ENCODE measurements around the gene SLC6A11.

SLC6A11 gene

DNA sequence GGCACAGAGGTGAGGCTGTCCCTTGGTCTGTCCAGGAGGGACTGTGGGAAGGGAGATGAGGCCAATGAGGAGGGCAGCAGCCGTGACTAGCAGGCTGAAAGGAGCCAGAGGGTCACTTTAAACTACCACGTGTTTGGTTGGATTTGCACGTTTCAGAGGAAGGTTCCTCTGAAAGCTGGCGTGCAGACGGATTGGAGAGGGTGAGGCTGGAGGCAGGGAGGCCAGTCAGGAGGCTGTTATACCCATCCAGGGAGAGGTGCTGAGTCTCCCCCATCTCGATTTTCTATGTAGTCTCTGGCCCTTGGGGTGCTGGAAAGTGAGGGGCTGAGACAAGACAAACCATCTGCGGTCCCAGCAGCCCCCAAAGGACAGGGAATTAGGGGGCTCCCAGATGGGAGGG, 116.6 kb downstream of the SLC6A11 start:
- H3K4me3 ChIP-seq: no peak overlapping the region
- H3K36me3 ChIP-seq: no peaks in the 10 kb centered on the region
- peak in 1 of 2 donors; percentile 32 for DNase-seq
- H3K27ac ChIP-seq: no peak overlapping the region
- intact Hi-C loops (cut with DNase I; ENCODE audit: low total_unique reads): no loop called here
- no peaks in the 10 kb centered on the region for H3K9me3 ChIP-seq
- H3K4me1 ChIP-seq: peaks cover 0 to 5% (median 2%) of the 10 kb centered on the region in 4 donors
- H3K27me3 ChIP-seq: peaks cover 0 to 4% of the 10 kb centered on the region in 2 donors
- TF ChIP-seq CTCF (IDR thresholded peaks at IDR 0.05): no peak

- Histone ChIP-seq H3K9me3 (no peaks in the 10 kb centered on the region), H3K4me3 (no peak overlapping the region), H3K4me1 (peaks cover 0 to 5% (median 2%) of the 10 kb centered on the region in 4 donors), H3K36me3 (no peaks in the 10 kb centered on the region), H3K27me3 (peaks cover 0 to 5% of the 10 kb centered on the region in 2 donors), H3K27ac (no peak overlapping the region)
- intact Hi-C loops (cut with DNase I; ENCODE audit: low total_unique reads): no loop called here
- peak in 1 of 2 donors; percentile 33 for DNase-seq
- no peak for TF ChIP-seq CTCF (IDR thresholded peaks at IDR 0.05)
Measured at GRCh38 chr3:10933021-10933420, 117.0 kb downstream of the SLC6A11 start.

GRCh38 chr3:10933470-10933804, 117.4 kb downstream of the SLC6A11 start:
- Histone ChIP-seq H3K4me1 (peaks cover 0 to 5% (median 2%) of the 10 kb centered on the region in 4 donors), H3K27me3 (peaks cover 0 to 5% of the 10 kb centered on the region in 2 donors), H3K36me3 (no peaks in the 10 kb centered on the region), H3K4me3 (no peak overlapping the region), H3K27ac (no peak overlapping the region), H3K9me3 (no peaks in the 10 kb centered on the region)
- DNase-seq: peak; percentile 12 to 34
- no peak for TF ChIP-seq CTCF (IDR thresholded peaks at IDR 0.05)
- intact Hi-C loops (cut with DNase I; ENCODE audit: low total_unique reads): no loop called here

GRCh38 chr3:10933805-10934481, 117.9 kb downstream of the SLC6A11 start:
- no peak for TF ChIP-seq CTCF (IDR thresholded peaks at IDR 0.05)
- peaks cover 0 to 5% of the 10 kb centered on the region in 2 donors for H3K27me3 ChIP-seq
- H3K9me3 ChIP-seq: no peaks in the 10 kb centered on the region
- DNase-seq: peak in 1 of 2 donors; percentile 57
- no peak overlapping the region for H3K27ac ChIP-seq
- H3K36me3 ChIP-seq: no peaks in the 10 kb centered on the region
- H3K4me1 ChIP-seq: peaks cover 0 to 5% (median 2%) of the 10 kb centered on the region in 4 donors
- H3K4me3 ChIP-seq: no peak overlapping the region
- intact Hi-C loops (cut with DNase I; ENCODE audit: low total_unique reads): no loop called here

DNA sequence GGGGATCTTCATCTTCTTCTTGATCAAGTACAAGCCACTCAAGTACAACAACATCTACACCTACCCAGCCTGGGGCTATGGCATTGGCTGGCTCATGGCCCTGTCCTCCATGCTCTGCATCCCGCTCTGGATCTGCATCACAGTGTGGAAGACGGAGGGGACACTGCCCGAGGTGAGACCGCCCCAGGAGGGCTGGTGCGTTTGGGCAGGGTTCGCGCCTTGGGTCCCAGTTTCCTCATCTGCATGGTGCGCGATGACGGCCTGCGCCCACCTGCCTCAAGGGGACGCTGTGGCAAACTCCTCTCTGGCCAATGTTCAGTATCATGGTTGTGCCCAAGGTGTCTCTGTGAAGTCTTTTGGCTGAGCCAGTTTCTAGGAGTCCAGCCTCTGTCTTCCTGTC, 119.0 kb downstream of the SLC6A11 start:
- no peak for DNase-seq
- intact Hi-C loops (cut with DNase I; ENCODE audit: low total_unique reads): no loop called here
- Histone ChIP-seq H3K36me3 (no peaks in the 10 kb centered on the region), H3K27ac (no peak overlapping the region), H3K9me3 (no peaks in the 10 kb centered on the region), H3K27me3 (peaks cover 0 to 5% of the 10 kb centered on the region in 2 donors), H3K4me1 (peaks cover 0 to 5% (median 2%) of the 10 kb centered on the region in 4 donors), H3K4me3 (no peak overlapping the region)
- TF ChIP-seq CTCF (IDR thresholded peaks at IDR 0.05): no peak

Measured in tibial artery (tissue), 4 donors.